Retinal pigment epithelial cell (primary cell): ENCODE measurements around the gene FXYD5.
A peak's percentile ranks its signal among the peaks of the same experiment; 100 is the strongest.

ENCODE experiments used
- DNase-seq: peaks from one replicate; pipeline ENCODE4 v3.0.0-alpha.2; 2010; ENCODE audit warnings: low read depth
- H3K4me3 ChIP-seq: 2 replicates; pipeline ENCODE4 v1.5.1; 2011; ENCODE audit warnings: mild to moderate bottlenecking, low read length, control low read depth, moderate library complexity
- CTCF ChIP-seq: conservative IDR thresholded peaks from 2 replicates; pipeline ENCODE4 v1.5.1; 2011; ENCODE audit warnings: low read depth, low read length, control low read depth, inconsistent platforms

FXYD5 gene

GRCh38 chr19:35140962-35141836, 13.3 kb upstream of the FXYD5 start:
- H3K4me3 ChIP-seq, result no peak overlapping the region
- peak; percentile 32 for DNase-seq
- TF ChIP-seq CTCF, result peak; percentile 50

GRCh38 chr19:35141837-35142605, 12.5 kb upstream of the FXYD5 start:
- DNase-seq, result no peak
- TF ChIP-seq CTCF, result no peak
- no peak overlapping the region for H3K4me3 ChIP-seq

- DNase-seq, result no peak
- H3K4me3 ChIP-seq, result no peak overlapping the region
- TF ChIP-seq CTCF, result peak; percentile 51
Observed at GRCh38 chr19:35142606-35143230, 11.8 kb upstream of the FXYD5 start.

GRCh38 chr19:35143231-35143715, 11.3 kb upstream of the FXYD5 start, which contains the start of gene FXYD7:
TSS of gene FXYD7 (plus strand) at chr19:35143255. CDS start at chr19:35143334, 79 bp downstream.
- DNase-seq, result no peak
- no peak within 1 kb of the TSS for H3K4me3 ChIP-seq
- no peak for TF ChIP-seq CTCF

GRCh38 chr19:35143818-35144217, 10.7 kb upstream of the FXYD5 start:
- TF ChIP-seq CTCF, result no peak
- no peak for DNase-seq
- H3K4me3 ChIP-seq, result no peak overlapping the region

- no peak for DNase-seq
- no peak for TF ChIP-seq CTCF
- H3K4me3 ChIP-seq, result no peak overlapping the region
Observed at GRCh38 chr19:35144259-35144599, 10.3 kb upstream of the FXYD5 start.
